Activated CD4-positive, alpha-beta T cell treated with anti-CD3 and anti-CD28 coated beads for 48 hours (primary cell): ENCODE results near the gene QSER1.
A peak's percentile ranks its signal among the peaks of the same experiment; 100 is the strongest.
"Not testable (repeated sequence)": the region's sequence is repeated elsewhere in the genome, so short reads cannot be mapped to it uniquely, and the experiment has no call there.

ENCODE experiments used
- DNase-seq: peaks from one replicate; pipeline ENCODE4 v3.0.0-alpha.2; 2020

QSER1 gene

GRCh38 chr11:32892355-32893092 is at the start of gene QSER1:
Gene QSER1 (plus strand): TSS chr11:32892811. CDS start chr11:32893126, 315 bp downstream.
- DNase-seq = peak; percentile 78

DNA sequence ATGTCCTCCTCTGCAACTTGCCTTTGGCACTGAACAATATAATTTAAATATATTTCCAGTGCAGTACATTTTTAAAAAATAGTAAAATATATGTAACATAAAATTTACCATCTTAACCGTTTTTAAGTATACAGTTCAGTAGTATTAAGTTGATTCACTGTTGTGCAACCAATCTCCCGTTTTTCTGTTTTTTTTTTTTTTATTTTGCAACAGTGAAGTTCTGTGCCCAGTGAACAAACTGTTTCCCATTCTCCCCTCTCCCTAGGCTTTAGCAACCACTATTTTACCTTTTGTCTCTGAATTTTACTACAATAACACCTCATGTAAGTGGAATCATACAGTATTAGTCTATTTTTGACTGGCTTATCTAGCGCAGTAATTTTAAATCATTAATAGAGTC is 49.1 kb upstream of the QSER1 start:
- no peak for DNase-seq

DNA sequence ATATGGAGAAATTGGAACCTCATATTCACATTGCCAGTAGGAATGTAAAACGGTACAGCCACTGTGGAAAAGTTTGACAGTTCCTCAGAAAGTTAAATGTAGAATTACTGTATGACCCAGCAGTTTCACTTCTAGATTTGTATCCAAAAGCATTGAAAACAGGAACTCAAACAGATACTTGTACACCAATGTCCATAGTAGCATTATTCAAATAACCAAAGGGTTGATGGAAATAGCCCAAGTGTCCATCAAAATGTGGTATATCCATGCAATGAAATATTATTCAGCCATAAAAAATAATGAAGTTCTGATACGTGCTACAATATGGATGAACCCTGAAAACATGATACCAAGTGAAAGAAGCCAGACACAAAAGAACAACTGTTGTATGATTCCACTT is 45.1 kb upstream of the QSER1 start:
- no peak for DNase-seq

- DNase-seq = no peak
Observed at GRCh38 chr11:32849761-32850160, 42.9 kb upstream of the QSER1 start.

- no peak for DNase-seq
Observed at GRCh38 chr11:32851251-32851650, 41.4 kb upstream of the QSER1 start.

DNA sequence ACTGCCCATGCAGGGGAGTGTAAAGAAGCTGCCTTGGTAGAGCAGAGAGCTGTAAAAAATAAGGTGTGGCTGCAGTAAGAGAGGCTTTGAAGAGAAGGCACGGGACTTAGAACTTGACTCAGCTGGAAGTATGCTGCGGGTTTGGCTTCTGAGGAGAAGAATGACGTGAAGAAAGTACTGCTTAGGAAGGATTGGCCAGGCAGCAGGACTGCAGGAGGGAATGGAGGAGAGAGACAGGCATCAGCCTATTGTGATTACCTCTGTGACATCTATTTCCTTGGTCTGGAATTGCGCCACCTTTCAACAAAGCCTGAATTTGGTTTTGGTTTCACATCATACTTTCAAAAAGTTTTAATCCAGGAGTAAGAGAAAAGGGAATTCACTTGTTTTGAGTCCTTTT is 40.4 kb upstream of the QSER1 start:
- DNase-seq = no peak

GRCh38 chr11:32855601-32856000 is 37.0 kb upstream of the QSER1 start:
- no peak for DNase-seq

GRCh38 chr11:32858731-32859130 is 33.9 kb upstream of the QSER1 start:
- DNase-seq = no peak

DNA sequence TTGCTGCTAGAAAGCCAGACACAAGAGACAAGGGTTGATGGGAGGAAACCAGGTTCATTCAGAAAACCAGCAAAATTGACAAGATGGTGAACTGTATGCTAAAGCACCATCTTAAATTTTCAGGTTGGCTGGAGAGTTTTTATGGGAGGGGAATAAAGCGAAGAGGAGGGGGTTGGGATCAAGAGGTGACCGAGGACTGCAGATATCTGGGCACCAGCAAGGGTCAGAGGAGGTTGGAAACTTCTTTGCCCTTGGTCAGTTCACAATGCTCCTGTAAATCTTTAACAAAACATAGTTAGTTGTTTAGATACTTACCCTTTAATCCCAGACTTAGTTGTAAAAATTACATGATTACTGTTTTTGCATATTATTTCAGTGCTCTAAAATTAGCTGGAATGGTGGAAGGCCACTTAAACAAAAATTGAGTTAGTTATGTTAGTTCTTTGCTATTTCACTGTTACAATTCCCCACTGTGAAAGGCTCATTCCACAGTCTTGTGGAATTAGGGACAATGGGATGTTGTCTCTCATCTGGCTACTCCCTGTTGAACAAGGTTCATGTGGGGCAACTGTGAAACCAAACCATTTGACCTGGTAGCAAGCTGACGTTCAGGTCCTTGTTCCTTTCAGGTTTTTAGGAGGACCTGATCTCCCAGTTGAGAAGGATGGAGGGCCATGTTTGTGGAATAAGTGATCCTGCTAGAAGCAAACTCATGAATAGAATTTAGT is 30.6 kb upstream of the QSER1 start:
- no peak for DNase-seq

GRCh38 chr11:32864555-32864954 is 28.1 kb upstream of the QSER1 start:
- DNase-seq = no peak

DNA sequence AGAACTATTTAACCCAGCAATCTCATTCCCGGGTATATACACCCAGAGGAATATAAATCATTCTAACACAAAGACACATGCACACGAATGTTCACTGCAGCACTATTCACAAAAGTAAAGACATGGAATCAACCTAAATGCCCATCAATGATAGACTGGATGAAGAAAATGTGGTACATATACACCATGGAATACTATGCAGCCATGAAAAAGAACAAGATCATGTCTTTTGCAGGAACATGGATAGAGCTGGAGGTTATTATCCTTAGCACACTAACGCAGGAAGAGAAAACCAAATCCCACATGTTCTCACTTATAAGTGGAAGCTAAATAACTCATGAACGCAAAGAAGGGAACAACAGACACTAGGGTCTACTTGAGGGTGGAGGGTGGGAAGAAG is 23.9 kb upstream of the QSER1 start:
- DNase-seq = not testable (repeated sequence)

GRCh38 chr11:32870676-32871075 is 21.9 kb upstream of the QSER1 start:
- DNase-seq = peak; percentile 40

DNA sequence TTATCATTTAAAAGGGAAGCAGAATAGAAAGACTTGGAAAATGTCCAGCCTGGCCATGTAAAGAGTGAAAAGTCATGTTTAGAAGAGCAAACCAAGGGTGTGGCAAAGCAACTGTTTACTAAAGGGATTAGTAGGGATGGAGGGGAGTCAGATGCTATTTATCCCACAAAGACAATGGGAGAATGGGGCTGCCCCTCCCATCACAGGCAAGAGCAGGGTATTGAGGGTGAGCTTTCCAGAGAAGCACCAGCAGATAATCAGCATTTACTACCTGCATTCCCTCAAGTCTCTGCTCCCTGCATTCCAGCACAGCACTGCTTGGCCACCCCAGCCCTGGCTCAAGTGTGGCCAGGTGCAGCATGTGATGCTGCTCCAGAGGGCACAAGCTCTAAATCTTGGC is 18.5 kb upstream of the QSER1 start:
- DNase-seq = no peak

- no peak for DNase-seq
Observed at GRCh38 chr11:32881286-32881685, 11.3 kb upstream of the QSER1 start.

- no peak for DNase-seq
Observed at GRCh38 chr11:32883421-32883820, 9.2 kb upstream of the QSER1 start.

DNA sequence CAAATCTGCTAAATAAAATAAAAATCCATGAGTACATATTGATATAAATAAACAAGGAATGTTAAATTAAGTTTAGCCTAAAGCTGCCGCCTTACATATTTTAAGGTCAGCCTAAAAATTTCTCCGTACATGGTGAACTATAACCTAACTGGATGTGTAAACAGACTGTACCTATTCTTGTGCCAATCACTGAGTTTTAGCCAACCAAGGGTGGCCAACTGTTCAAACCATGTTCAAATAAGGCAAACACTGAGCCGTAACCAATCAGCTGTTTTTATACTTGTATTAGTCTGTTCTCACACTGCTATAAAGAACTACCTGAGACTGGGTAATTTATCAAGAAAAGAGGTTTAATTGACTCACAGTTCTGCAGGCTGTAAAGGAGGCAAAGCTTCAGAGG is 8.6 kb upstream of the QSER1 start:
- DNase-seq = no peak

DNA sequence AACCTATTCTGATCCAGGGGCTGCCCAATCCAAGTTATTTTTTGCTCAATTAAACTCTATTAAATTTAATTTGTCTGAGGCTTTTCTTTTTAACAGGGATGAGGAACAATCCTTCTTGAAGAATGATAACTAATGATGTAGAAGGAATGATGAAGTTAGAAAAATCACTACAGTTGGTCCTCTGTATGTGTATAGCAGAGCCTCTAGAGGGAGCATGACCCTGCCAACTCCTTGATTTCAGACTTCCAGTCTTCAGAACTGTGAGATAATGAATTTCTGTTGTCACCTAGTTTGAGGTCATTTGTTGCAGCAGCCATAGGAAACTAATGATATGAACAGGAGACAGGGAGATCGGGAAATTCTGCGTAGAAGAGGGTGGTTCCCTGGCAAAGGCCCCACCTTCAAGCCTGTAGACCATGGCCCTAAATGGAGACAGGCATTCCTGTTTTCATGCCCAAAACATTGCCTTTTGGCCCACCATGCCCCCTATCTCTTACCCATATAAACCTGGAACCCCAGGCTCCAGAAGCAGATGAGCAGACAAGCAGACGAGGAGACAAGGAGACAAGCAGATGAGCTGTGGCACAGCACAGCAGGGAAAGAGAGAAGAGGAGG is 7.7 kb upstream of the QSER1 start:
- peak; percentile 6 for DNase-seq

DNA sequence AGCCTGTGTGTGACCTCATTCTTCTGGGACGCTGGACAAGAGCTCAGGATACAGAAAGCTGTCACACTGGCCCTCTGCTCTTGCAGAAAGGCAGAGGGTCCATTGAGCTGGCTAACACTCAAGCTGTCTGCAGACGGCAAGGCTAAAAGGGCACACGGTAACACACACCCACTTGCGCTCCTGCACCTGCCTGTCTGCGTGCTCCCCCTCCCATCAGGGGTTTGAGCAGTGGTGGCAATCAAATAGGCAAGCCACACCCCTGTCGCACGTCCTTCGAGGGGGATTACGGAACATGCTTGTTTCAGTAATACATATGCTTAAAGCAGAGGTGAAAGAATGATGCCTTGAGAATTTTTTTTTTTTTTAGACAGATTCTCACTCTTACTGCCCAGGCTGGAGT is 7.1 kb upstream of the QSER1 start:
- DNase-seq = no peak

- DNase-seq = no peak
Observed at GRCh38 chr11:32886180-32886579, 6.4 kb upstream of the QSER1 start.

DNA sequence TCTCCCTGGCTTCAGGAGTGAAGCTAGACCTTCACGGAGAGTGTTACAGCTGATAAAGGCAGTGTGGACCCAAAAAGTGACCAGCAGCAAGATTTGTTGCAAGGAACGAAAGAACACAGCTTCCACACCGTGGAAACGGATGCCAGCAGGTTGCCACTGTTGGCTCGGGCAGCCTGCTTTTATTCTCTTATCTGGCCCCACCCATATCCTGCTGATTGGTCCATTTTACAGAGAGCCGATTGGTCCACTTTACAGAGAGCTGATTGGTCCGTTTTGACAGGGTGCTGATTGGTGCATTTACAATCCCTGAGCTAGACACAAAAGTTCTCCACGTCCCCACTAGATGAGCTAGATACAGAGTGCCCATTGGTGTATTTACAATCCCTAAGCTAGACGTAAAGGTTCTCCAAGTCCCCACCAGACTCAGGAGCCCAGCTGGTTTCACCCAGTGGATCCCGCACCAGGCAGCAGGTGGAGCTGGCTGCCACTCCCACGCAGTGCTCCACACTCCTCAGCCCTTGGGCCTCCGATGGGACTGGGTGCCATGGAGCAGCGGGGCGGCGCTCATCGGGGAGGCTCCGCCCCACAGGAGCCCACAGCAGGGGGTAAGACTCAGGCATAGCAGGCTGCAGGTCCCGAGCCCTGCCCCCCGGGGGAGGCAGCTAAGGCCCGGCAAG is 4.8 kb upstream of the QSER1 start:
- not testable (repeated sequence) for DNase-seq

- DNase-seq = not testable (repeated sequence)
Observed at GRCh38 chr11:32888384-32888710, 4.3 kb upstream of the QSER1 start.

DNA sequence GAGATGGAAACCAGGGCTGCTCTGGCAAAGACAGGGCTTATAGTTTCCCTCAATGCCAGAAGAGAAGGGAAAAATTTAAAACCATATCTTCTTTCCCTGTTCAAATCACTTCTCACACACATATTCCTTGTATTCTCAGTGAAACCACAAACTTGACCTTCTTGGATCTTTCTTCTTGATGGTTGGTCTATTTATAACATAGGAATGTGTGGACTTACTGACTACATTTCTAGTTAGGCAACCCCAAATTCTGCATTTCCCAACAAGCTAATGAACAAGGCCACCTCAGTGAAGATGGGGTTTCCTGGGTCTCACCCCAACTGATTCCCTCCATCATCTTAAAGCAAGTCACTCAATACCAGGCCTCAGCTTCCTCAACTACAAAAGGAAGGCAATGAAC is 3.8 kb upstream of the QSER1 start:
- DNase-seq = no peak

- DNase-seq = no peak
Observed at GRCh38 chr11:32890843-32891656, 1.6 kb upstream of the QSER1 start.
